ENCODE results near the gene TPMT.
A peak's percentile ranks its signal among the peaks of the same experiment; 100 is the strongest.
"Not testable (repeated sequence)": the region's sequence is repeated elsewhere in the genome, so short reads cannot be mapped to it uniquely, and the experiment has no call there.

The TPMT gene

DNA sequence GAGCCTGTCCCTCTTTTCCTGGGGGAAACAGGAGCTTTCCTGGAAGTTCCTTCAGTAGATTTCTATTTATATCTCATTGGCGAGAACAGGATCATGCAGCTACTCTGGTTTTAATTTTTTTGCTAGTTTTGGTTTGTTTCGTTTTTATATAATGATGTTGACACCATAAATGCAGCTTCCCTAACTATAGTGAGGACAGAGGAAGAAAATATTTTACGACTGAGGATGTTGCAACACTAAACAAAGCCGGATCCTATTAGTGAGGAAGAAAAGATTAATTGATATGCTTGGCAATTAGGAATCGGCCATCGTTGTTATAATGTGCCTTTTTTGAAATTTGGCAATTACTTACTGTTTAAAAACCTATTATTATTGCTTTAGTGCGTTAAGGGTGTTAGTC is 17.0 kb upstream of the TPMT start:
- Mint-ChIP-seq H3K4me3 (no peak overlapping the region), H3K9me3 (peaks cover 9% of the 10 kb centered on the region), H3K27ac (no peak overlapping the region), H3K4me1 (ENCODE audit: low read depth) (no peaks in the 10 kb centered on the region), H3K36me3 (ENCODE audit: low read depth) (peaks cover 33% of the 10 kb centered on the region), H3K27me3 (ENCODE audit: low read depth) (no peaks in the 10 kb centered on the region)
- no peak for DNase-seq (ENCODE audit: low spot score)

DNA sequence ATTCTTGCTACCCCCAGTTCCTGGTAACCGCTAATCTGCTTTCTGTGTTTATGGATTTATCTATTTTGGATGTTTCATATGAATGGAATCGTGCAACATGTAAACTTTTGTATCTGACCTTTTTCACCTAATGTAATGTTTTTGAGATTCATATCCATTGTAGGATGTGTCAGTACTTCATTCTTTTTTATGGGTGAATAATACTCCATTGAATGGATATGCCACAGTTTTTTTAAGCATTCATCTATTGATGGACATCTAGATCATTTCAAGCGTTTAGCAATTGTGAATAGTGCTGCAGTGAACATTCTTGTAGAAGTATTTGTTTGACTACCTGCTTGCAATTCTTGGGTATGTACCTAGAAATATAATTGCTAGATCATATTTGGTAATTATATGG is 13.4 kb upstream of the TPMT start:
- Mint-ChIP-seq H3K27me3 (ENCODE audit: low read depth) (no peaks in the 10 kb centered on the region), H3K4me1 (ENCODE audit: low read depth) (no peaks in the 10 kb centered on the region), H3K9me3 (peaks cover 9% of the 10 kb centered on the region)

DNA sequence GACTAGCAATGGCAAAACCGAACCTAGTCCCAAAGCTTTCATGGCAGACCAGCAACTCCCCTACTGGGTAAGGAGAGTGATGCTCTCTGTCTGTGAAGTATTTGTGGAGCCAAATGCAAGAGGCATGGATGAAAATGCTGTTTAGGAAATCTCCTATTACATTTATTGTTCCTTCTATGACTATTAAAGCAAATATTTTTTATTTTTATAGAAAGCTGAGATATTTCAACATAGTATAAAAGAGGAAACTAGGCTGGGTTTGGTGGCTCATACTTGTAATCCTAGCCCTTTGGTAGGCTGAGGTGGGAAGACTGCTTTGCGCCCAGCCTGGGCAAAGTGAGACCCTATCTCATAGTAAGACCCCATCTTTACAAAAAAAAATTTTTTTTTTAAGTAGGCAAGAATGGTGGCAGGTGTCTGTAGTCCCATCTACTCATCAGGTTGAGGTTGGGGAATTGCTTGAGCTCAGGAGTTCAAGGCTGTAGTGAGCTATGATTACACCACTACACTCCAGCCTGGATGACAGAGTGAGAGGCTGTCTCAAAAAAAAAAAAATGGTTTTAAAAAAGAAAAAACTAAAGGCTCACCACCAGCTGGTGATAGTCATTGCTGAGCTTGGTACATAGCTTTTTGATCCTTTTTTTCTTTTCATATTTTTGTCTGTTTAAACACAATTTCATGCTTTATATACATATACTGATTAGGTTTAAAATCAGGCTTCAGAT is 11.6 kb upstream of the TPMT start:
- no peak overlapping the region for H3K4me3 Mint-ChIP-seq

More for the DNA sequence above, 13.4 kb upstream of the TPMT start:
- H3K36me3 Mint-ChIP-seq (ENCODE audit: low read depth), result peaks cover 18% of the 10 kb centered on the region
- H3K27ac Mint-ChIP-seq, result no peak overlapping the region
- no peak overlapping the region for H3K4me3 Mint-ChIP-seq
- no peak for DNase-seq (ENCODE audit: low spot score)

GRCh38 chr6:18165751-18166150 is 10.9 kb upstream of the TPMT start:
- peaks cover 31% of the 10 kb centered on the region for H3K36me3 Mint-ChIP-seq (ENCODE audit: low read depth)
- H3K27me3 Mint-ChIP-seq (ENCODE audit: low read depth), result no peaks in the 10 kb centered on the region
- no peak overlapping the region for H3K27ac Mint-ChIP-seq
- H3K4me1 Mint-ChIP-seq (ENCODE audit: low read depth), result peaks cover 10% of the 10 kb centered on the region
- no peak overlapping the region for H3K4me3 Mint-ChIP-seq
- H3K9me3 Mint-ChIP-seq, result peaks cover 9% of the 10 kb centered on the region
- no peak for DNase-seq (ENCODE audit: low spot score)

More for the DNA sequence above, 11.6 kb upstream of the TPMT start:
- Mint-ChIP-seq H3K4me1 (ENCODE audit: low read depth) (peaks cover 3% of the 10 kb centered on the region), H3K27ac (no peak overlapping the region), H3K27me3 (ENCODE audit: low read depth) (no peaks in the 10 kb centered on the region), H3K9me3 (peaks cover 9% of the 10 kb centered on the region), H3K36me3 (ENCODE audit: low read depth) (peaks cover 25% of the 10 kb centered on the region)
- DNase-seq (ENCODE audit: low spot score), result no peak

DNA sequence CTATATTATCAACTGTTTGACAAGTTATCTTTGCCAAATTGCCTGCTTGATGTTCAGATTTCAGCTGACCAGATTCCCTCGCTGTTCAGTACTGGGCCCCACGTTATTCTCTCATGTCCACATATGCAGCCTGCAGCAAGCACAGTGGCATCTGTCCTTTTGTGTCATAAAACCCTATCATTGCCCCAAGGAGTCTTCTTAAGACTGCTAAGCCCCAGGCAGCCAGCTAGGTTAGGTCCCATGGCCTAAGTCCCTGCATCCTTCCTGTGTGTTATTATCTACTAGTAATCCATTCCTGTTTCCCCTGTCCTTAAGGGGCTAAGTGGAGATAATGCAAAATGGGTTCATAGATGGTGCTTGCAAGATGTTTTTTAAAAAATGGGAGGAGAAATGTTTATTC is 7.5 kb upstream of the TPMT start:
- Mint-ChIP-seq H3K4me3 (no peak overlapping the region), H3K4me1 (ENCODE audit: low read depth) (peaks cover 10% of the 10 kb centered on the region), H3K27me3 (ENCODE audit: low read depth) (no peaks in the 10 kb centered on the region)

GRCh38 chr6:18161431-18161830 is 6.6 kb upstream of the TPMT start:
- H3K27ac Mint-ChIP-seq, result peak overlapping the region; percentile 52
- no peaks in the 10 kb centered on the region for H3K27me3 Mint-ChIP-seq (ENCODE audit: low read depth)
- H3K4me3 Mint-ChIP-seq, result no peak overlapping the region
- H3K4me1 Mint-ChIP-seq (ENCODE audit: low read depth), result peaks cover 12% of the 10 kb centered on the region
- no peak for DNase-seq (ENCODE audit: low spot score)
- peaks cover 22% of the 10 kb centered on the region for H3K36me3 Mint-ChIP-seq (ENCODE audit: low read depth)
- no peaks in the 10 kb centered on the region for H3K9me3 Mint-ChIP-seq

More for the DNA sequence above, 7.5 kb upstream of the TPMT start:
- H3K36me3 Mint-ChIP-seq (ENCODE audit: low read depth), result peaks cover 22% of the 10 kb centered on the region
- no peaks in the 10 kb centered on the region for H3K9me3 Mint-ChIP-seq
- no peak overlapping the region for H3K27ac Mint-ChIP-seq
- DNase-seq (ENCODE audit: low spot score), result no peak

DNA sequence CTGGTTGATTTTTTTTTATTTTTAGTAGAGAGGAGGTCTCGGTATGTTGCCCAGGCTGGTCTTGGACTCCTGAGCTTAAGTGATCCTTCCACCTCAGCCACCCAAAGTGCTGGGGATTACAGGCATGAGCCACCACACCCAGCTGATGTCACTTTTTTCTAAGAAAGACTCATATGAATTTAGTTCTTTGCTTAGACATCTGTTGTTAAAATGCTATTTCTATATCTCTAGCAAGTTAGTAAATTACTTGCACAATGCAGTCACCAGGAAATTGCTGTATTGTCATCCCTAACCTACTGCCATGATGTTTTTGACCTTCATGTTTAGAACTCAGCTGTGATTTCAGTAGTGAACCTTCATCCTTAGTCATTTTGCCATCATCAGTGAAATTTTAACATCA is 6.0 kb upstream of the TPMT start:
- Mint-ChIP-seq H3K27ac (peak overlapping the region; percentile 52), H3K36me3 (ENCODE audit: low read depth) (peaks cover 24% of the 10 kb centered on the region), H3K4me3 (no peak overlapping the region), H3K4me1 (ENCODE audit: low read depth) (peaks cover 17% of the 10 kb centered on the region), H3K9me3 (no peaks in the 10 kb centered on the region), H3K27me3 (ENCODE audit: low read depth) (no peaks in the 10 kb centered on the region)
- no peak for DNase-seq (ENCODE audit: low spot score)

- Mint-ChIP-seq H3K4me1 (ENCODE audit: low read depth) (peaks cover 22% of the 10 kb centered on the region), H3K27me3 (ENCODE audit: low read depth) (no peaks in the 10 kb centered on the region), H3K27ac (peak overlapping the region; percentile 50), H3K9me3 (no peaks in the 10 kb centered on the region), H3K4me3 (peak overlapping the region; percentile 85), H3K36me3 (ENCODE audit: low read depth) (peaks cover 9% of the 10 kb centered on the region)
- DNase-seq (ENCODE audit: low spot score), result peak; percentile 37
These were observed 1.1 kb upstream of the TPMT start for GRCh38 chr6:18155864-18156421.

- peaks cover 12% of the 10 kb centered on the region for H3K36me3 Mint-ChIP-seq (ENCODE audit: low read depth)
These were observed 430 bp upstream of the TPMT start, which contains the start of gene KDM1B for GRCh38 chr6:18155150-18155863. Gene KDM1B (plus strand): TSS chr6:18155422. CDS start chr6:18159896, 4,474 bp downstream.

GRCh38 chr6:18153311-18153703 is 1.6 kb downstream of the TPMT start:
- Mint-ChIP-seq H3K27ac (peak overlapping the region; percentile 37), H3K4me3 (no peak overlapping the region), H3K4me1 (ENCODE audit: low read depth) (peaks cover 22% of the 10 kb centered on the region), H3K27me3 (ENCODE audit: low read depth) (no peaks in the 10 kb centered on the region), H3K9me3 (no peaks in the 10 kb centered on the region), H3K36me3 (ENCODE audit: low read depth) (peaks cover 8% of the 10 kb centered on the region)
- no peak for DNase-seq (ENCODE audit: low spot score)

More at GRCh38 chr6:18155150-18155863, 430 bp upstream of the TPMT start, which contains the start of gene KDM1B:
- H3K9me3 Mint-ChIP-seq, result no peaks in the 10 kb centered on the region
- no peaks in the 10 kb centered on the region for H3K27me3 Mint-ChIP-seq (ENCODE audit: low read depth)
- H3K27ac Mint-ChIP-seq, result peak within 1 kb of the TSS; percentile 96
- peaks cover 20% of the 10 kb centered on the region for H3K4me1 Mint-ChIP-seq (ENCODE audit: low read depth)
- DNase-seq (ENCODE audit: low spot score), result peak; percentile 98
- peak within 1 kb of the TSS; percentile 99 for H3K4me3 Mint-ChIP-seq

DNA sequence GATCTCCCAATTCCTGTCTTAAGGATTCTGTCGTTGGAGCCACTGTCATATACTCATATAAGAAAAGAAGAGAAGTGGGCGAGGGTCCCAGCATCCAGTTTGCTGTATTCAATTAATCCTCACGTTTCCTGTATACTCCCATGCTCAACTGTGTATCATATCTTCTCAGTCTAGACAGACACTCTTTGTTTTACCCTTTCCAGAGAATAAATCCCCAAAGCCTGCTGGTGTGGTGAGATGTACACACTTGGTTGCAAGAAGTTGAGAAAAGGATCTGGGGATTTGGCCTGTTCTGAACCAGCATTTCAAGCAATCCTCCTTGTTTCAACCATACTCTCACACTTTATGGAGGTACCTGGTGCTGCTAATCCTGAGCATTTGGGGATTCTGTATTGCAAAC is 3.1 kb downstream of the TPMT start:
- H3K27ac Mint-ChIP-seq, result no peak overlapping the region
- peaks cover 23% of the 10 kb centered on the region for H3K4me1 Mint-ChIP-seq (ENCODE audit: low read depth)
- no peak overlapping the region for H3K4me3 Mint-ChIP-seq
- peaks cover 15% of the 10 kb centered on the region for H3K36me3 Mint-ChIP-seq (ENCODE audit: low read depth)
- no peaks in the 10 kb centered on the region for H3K27me3 Mint-ChIP-seq (ENCODE audit: low read depth)
- DNase-seq (ENCODE audit: low spot score), result no peak
- H3K9me3 Mint-ChIP-seq, result no peaks in the 10 kb centered on the region

GRCh38 chr6:18151391-18151790 is 3.5 kb downstream of the TPMT start:
- H3K27me3 Mint-ChIP-seq (ENCODE audit: low read depth); H3K27ac Mint-ChIP-seq; H3K4me3 Mint-ChIP-seq; H3K9me3 Mint-ChIP-seq; DNase-seq (ENCODE audit: low spot score): not testable (repeated sequence)
- Mint-ChIP-seq H3K36me3 (ENCODE audit: low read depth) (peaks cover 15% of the 10 kb centered on the region), H3K4me1 (ENCODE audit: low read depth) (peaks cover 20% of the 10 kb centered on the region)

- Mint-ChIP-seq H3K4me3 (no peak overlapping the region), H3K27me3 (ENCODE audit: low read depth) (no peaks in the 10 kb centered on the region), H3K9me3 (no peaks in the 10 kb centered on the region), H3K36me3 (ENCODE audit: low read depth) (peaks cover 12% of the 10 kb centered on the region), H3K27ac (no peak overlapping the region), H3K4me1 (ENCODE audit: low read depth) (peaks cover 10% of the 10 kb centered on the region)
- no peak for DNase-seq (ENCODE audit: low spot score)
These were observed 6.4 kb downstream of the TPMT start for GRCh38 chr6:18148304-18149025.

DNA sequence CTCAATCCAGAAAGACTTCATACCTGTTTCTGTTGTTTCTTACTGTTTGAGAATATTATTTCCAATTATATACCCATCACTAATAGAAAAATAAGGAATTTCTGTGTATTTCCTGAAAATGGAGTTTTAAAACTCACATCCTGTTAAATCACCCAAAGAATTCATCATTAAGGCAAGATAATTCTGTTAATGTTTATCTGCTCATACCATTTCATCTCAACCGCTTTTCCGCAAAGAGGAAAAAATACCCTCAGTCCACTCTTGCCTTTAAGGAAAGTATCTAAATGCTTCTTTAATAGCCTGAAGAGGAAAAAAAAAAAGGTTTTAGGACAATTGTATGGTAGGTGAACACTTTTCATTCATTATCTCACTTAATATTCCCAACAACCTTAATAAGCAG is 7.3 kb downstream of the TPMT start:
- Mint-ChIP-seq H3K36me3 (ENCODE audit: low read depth) (peaks cover 17% of the 10 kb centered on the region), H3K27ac (no peak overlapping the region)

More for the DNA sequence above, 7.3 kb downstream of the TPMT start:
- H3K9me3 Mint-ChIP-seq, result no peaks in the 10 kb centered on the region
- DNase-seq (ENCODE audit: low spot score), result no peak
- H3K4me1 Mint-ChIP-seq (ENCODE audit: low read depth), result peaks cover 3% of the 10 kb centered on the region
- no peak overlapping the region for H3K4me3 Mint-ChIP-seq
- H3K27me3 Mint-ChIP-seq (ENCODE audit: low read depth), result no peaks in the 10 kb centered on the region

All from T-helper 2 cell treated with Interferon-gamma antibody and Interleukin-4, amounts not matched to agents 5 μg/mL and 100 μg/mL, for 36 hours (primary cell).